KBM-7 (cell line): ENCODE data around the gene KRTCAP2.

Experiments
- DNase-seq: peaks from one replicate; pipeline ENCODE4 v3.0.0-alpha.2; 2015
- in situ Hi-C: fragments of 300-500 bp; cut with MboI; formaldehyde crosslinking; loops from 2 replicates; pipeline ENCODE4 v1.14.3; 2020; ENCODE audit warnings: low sequenced_read_pairs, low pct_unique_long_range_greater_than_20kb, mixed read lengths

Gene KRTCAP2

DNA sequence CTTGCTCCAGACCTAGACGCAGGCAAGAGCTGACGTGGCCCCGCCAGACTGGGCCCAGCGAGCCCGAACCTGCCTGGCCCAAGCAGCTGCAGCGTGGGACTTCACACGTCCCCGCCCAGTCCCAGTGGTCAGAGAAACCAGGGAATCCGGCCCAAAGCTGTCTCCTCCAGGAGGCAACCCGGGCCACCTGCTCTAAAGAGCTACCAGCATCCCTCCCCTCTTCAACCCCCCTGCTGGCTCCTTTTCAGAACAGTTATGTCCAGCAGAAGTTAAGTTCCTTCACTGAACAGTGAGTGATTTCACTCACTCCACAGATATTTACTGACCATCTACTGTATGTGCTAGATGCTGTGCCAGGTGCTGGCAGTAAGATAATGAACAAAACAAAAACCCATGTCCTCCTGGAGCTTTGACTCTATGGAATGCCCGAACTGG is 47.6 kb downstream of the KRTCAP2 start:
- no peak for DNase-seq

DNA sequence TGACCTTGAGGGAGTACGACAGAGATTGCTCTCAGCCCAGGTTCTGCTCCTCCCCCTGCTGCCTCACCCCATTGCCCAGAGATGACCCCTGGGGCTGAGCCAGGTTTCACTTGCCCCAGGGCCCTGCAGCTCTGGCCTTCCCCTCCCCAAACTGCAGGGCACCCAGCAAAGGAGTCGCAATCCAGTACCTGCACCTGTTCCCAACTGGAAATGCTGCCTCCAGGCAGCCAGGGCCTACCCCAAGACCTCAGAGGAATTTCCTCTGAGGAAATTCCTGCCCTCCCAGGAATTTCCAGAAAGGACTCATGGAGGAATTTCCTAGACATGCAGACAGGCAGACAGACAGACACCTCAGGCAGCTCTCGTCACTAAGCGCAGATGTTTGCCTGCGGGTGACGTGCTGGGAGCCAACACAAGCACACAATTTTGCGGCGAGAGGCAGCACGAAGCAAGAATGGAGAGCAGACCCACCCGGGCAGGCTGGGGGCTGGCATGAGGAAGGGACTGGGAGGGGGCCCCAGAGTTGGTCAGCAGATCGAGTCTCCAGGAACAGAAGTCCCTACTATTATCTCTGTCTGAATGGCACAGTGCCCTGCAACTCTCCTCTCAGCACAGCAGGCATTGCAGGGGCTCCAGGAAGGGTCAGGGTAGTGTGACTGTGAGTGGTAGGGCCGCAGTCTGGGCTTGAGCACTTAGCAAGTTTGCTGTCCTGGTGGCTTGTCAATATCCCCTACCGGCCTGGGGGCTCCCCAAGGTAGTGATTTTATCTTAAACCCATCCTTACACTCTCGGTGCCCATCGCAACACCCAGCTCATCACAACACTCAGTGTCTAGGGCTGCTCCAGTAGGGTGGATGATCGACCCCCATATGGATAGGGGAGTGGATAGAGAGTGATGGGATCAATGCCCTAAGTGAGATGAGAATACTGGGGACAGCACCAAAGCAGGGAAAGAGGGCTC is 48.3 kb downstream of the KRTCAP2 start:
- DNase-seq, result no peak
- in situ Hi-C loops, result no loop called here

More for the DNA sequence above, 47.6 kb downstream of the KRTCAP2 start:
- in situ Hi-C loops, result no loop called here

DNA sequence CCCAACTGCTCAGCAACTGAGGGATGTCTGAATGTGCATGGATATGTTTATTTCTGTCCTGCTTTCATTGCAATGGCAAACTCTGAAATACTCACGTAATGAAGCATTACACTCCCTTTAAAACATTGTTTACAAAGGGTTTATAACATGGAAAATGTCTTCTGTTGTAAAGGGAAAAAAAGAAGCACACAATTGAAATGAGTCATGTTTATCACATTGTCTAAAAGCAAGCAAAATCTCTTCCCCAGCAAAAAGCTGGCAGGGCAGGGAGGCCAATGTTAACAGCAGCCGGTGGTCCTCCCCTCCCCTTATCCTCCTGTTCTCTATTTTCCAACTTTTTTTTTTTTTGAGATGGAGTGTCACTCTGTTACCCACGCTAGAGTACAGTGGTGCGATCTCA is 49.3 kb downstream of the KRTCAP2 start:
- DNase-seq, result no peak
- in situ Hi-C loops, result no loop called here

DNA sequence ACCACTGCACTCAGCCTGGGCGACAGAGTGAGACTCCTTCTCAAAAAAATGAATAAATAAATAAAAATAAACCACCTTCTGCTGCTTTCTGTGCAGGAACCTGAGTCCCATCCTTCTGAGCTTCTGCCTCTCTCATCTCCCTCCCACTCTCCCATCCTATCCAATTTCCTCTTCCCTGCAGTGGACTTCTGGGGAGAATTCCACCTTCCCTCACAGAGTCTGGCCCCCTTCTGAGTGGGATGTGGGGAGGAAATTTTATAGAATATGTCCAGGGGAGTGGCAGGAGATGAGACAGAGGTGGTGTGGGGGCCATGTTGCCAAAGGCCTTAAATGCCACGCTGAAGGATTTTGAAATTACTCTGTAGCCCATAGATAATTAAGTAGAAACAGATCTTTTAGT is 50.8 kb downstream of the KRTCAP2 start:
- in situ Hi-C loops, result no loop called here
- DNase-seq, result no peak

DNA sequence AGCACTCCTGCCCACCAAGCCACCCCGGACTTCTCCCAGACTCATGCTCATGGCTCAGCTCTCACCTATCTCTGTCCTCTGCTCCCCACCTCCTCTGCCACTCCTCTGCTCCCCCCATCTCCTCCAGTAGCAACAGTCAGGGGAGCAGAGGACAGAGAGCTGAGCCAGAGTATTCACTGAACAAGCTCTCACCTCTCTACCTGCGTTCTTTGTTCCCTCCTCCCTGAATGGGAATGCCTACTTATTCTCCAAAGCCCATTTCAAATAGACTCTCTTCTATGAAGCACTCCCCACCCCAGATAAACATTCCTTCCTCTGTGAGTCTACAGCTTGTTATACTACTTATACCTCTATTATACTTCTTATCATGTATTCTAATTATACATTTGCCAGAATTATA is 51.9 kb downstream of the KRTCAP2 start:
- in situ Hi-C loops, result no loop called here
- DNase-seq, result no peak

DNA sequence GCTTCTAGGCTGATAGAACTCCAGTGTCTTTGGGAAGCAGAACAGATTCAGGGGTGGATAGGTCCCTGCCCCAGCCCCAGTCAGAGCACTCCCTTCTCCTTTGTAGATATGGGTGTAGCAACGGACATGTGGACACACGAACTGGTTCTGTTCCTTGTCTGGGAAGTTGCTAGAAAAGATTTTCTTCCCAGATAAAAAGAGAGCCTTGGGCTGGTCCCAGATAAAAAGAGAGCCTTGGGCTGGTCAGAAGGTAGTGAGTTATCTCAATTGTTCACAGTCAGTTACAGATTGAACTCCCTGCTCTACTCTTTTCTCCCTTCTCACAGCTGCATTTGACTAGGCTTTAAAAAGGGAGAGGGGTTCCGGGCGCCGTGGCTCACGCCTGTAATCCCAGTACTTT is 52.9 kb downstream of the KRTCAP2 start:
- DNase-seq, result no peak
- in situ Hi-C loops, result no loop called here
